ENCODE data around the gene MAST4. TPM values are rescaled to one million over a fixed set of nuclear protein-coding genes. Genes with fewer than 3 reads are reported as not detected.

The MAST4 gene
- polyA plus RNA-seq, 2 of the 4 experiments (the other 2 are of a cell fraction), result 1.2 to 5.8 TPM

DNA sequence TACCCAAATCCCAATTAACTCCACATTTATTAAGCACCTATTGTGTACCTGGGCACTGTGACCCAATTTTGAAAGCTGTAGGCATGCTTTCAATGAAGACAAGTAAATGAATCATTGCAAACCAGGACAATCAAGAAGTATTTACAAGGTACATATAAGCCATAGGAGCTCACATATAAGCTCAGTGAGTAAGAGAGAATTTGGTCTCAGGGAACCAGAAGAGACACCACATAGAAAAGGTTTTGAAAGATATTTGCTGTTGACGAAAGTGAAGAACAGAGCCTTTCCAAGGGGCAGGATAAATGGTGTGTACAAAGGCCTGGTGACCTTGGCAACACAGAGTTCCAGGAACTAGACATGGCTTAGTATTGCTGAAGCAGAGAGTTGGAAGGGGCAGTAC, 412.8 kb downstream of the MAST4 start:
- Histone ChIP-seq H3K4me2 (no peak overlapping the region), H3K4me3 (no peak overlapping the region), H3K9me3 (no peaks in the 10 kb centered on the region), H3K4me1 (peaks cover 32% of the 10 kb centered on the region), H3K27ac (no peak overlapping the region)
- TF ChIP-seq, protein P1, sequence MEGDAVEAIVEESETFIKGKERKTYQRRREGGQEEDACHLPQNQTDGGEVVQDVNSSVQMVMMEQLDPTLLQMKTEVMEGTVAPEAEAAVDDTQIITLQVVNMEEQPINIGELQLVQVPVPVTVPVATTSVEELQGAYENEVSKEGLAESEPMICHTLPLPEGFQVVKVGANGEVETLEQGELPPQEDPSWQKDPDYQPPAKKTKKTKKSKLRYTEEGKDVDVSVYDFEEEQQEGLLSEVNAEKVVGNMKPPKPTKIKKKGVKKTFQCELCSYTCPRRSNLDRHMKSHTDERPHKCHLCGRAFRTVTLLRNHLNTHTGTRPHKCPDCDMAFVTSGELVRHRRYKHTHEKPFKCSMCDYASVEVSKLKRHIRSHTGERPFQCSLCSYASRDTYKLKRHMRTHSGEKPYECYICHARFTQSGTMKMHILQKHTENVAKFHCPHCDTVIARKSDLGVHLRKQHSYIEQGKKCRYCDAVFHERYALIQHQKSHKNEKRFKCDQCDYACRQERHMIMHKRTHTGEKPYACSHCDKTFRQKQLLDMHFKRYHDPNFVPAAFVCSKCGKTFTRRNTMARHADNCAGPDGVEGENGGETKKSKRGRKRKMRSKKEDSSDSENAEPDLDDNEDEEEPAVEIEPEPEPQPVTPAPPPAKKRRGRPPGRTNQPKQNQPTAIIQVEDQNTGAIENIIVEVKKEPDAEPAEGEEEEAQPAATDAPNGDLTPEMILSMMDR (IDR thresholded peaks at IDR 0.05), result no peak
- TF ChIP-seq ZNF302 (CRISPR knock-in tag; IDR thresholded peaks at IDR 0.05) (no peak), RCOR1 (IDR thresholded peaks at IDR 0.05; ENCODE audit: low read depth, low read length) (no peak), HDAC2 (IDR thresholded peaks at IDR 0.05) (no peak), CHD4 (IDR thresholded peaks at IDR 0.05; ENCODE audit: borderline replicate concordance) (no peak), MAZ (IDR thresholded peaks at IDR 0.05; ENCODE audit: borderline replicate concordance, low read depth, low read length) (no peak), JUN (IDR thresholded peaks at IDR 0.05) (no peak), EP300 (IDR thresholded peaks at IDR 0.05) (no peak), RARB (CRISPR knock-in tag; IDR thresholded peaks at IDR 0.05) (no peak), ESRRA (IDR thresholded peaks at IDR 0.05; ENCODE audit: borderline replicate concordance, low read length) (no peak), TP53 (CRISPR knock-in tag; IDR thresholded peaks at IDR 0.05) (no peak)
- TF ChIP-seq, protein P2, sequence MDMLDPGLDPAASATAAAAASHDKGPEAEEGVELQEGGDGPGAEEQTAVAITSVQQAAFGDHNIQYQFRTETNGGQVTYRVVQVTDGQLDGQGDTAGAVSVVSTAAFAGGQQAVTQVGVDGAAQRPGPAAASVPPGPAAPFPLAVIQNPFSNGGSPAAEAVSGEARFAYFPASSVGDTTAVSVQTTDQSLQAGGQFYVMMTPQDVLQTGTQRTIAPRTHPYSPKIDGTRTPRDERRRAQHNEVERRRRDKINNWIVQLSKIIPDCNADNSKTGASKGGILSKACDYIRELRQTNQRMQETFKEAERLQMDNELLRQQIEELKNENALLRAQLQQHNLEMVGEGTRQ (IDR thresholded peaks at IDR 0.05), result no peak
- TF ChIP-seq, protein P3, sequence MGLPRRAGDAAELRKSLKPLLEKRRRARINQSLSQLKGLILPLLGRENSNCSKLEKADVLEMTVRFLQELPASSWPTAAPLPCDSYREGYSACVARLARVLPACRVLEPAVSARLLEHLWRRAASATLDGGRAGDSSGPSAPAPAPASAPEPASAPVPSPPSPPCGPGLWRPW (IDR thresholded peaks at IDR 0.05), result no peak
- DNase-seq (ENCODE audit: low read depth in 1 of 2, low spot score in 1 of 2), result no peak
- no peak for FAIRE-seq
- ATAC-seq, result no peak
- WGBS (ENCODE audit: missing lambda C conversion rate), result 95% methylated on average over 1 of the region's 1 CpG
- ChIA-PET CTCF (interaction anchor here (1.0 to 2.0 kb wide), 2 partner anchors 21 to 144 kb away, joined by 3 to 6 read pairs; no protein-coding TSS in a partner anchor), POLR2A (no interaction called here)

DNA sequence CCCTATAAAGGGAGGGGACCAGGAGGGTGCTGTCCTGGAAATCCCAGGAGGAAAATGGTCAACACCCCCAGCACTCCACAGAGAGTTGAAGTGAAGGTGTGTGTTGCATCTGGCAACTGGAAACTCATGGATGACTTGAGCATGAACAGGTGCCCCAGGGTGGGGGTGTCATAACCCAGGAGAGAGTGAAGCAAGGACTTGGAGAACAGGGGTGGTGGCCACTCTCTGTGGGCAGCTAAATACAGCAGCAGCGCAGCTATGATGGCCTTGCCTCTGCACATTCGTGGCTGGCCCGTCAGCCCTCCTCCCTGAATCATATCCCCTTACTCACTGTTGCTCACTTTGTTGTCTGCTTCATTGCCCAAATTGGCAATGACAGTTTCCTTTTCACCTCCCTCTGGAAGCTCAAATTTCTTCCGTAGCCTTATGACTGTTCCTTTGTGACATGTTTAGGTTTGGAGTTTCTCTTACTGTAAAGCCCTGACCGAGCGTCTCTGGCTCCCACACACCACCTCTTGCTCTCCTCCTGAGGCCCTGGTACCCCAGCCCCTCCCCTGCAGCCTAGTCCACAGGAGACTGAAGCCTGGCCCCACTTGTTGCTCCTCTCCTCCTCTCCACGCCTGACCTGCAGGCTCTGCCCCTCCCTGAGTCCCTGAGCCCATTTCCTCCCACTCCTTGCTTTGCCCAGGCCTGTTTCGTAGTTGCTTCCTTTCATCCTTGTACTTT, 414.7 kb downstream of the MAST4 start:
- POLR2A ChIA-PET, result no interaction called here

More for the DNA sequence above, 414.7 kb downstream of the MAST4 start:
- peaks cover 40% of the 10 kb centered on the region for H3K4me1 ChIP-seq
- CTCF ChIA-PET, result interaction anchor here (1.0 to 2.0 kb wide), 2 partner anchors 18 to 23 kb away, joined by 3 to 6 read pairs; no protein-coding TSS in a partner anchor
- FAIRE-seq (no peak), DNase-seq (ENCODE audit: low read depth in 1 of 2, low spot score in 1 of 2) (no peak), ATAC-seq (no peak; a peak in 3 of 6 replicates)
- WGBS (ENCODE audit: missing lambda C conversion rate), result 54% methylated on average over 8 of the region's 8 CpGs
- 0 out of 3 replicates have a peak overlapping the region, but pooled peaks have one; percentile 16 for H3K4me2 ChIP-seq
- peak overlapping the region in 1 of 2 experiments; percentile 45; a peak in 3 of 6 replicates for H3K27ac ChIP-seq
- no peak for TF ChIP-seq SMC3 (IDR thresholded peaks at IDR 0.05)
- no peak for TF ChIP-seq CHD4 (IDR thresholded peaks at IDR 0.05; ENCODE audit: borderline replicate concordance)
- no peak for TF ChIP-seq ESRRA (IDR thresholded peaks at IDR 0.05; ENCODE audit: borderline replicate concordance, low read length)
- TF ChIP-seq JUN (IDR thresholded peaks at IDR 0.05), result no peak
- TF ChIP-seq EHMT2 (IDR thresholded peaks at IDR 0.05; ENCODE audit: low read depth), result no peak
- TF ChIP-seq POLR2A (IDR thresholded peaks at IDR 0.05; ENCODE audit: low read length), result no peak
- TF ChIP-seq EHF (CRISPR knock-in tag; IDR thresholded peaks at IDR 0.05), result no peak
- TF ChIP-seq ZFP36 (IDR thresholded peaks at IDR 0.05; ENCODE audit: borderline replicate concordance, partially characterized antibody), result no peak
- TF ChIP-seq, protein P4, sequence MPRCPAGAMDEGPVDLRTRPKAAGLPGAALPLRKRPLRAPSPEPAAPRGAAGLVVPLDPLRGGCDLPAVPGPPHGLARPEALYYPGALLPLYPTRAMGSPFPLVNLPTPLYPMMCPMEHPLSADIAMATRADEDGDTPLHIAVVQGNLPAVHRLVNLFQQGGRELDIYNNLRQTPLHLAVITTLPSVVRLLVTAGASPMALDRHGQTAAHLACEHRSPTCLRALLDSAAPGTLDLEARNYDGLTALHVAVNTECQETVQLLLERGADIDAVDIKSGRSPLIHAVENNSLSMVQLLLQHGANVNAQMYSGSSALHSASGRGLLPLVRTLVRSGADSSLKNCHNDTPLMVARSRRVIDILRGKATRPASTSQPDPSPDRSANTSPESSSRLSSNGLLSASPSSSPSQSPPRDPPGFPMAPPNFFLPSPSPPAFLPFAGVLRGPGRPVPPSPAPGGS (IDR thresholded peaks at IDR 0.05), result no peak
- no peak for TF ChIP-seq GATA3 (IDR thresholded peaks at IDR 0.05; ENCODE audit: borderline replicate concordance)
- no peak for TF ChIP-seq CHD2 (IDR thresholded peaks at IDR 0.05; ENCODE audit: low read length, partially characterized antibody)
- TF ChIP-seq NFE2L2 (conservative IDR thresholded peaks at IDR 0.05; ENCODE audit: low read length), result no peak
- TF ChIP-seq CEBPB (IDR thresholded peaks at IDR 0.05), result no peak
- no peak for TF ChIP-seq RFX5 (IDR thresholded peaks at IDR 0.05)
- TF ChIP-seq BHLHE40 (IDR thresholded peaks at IDR 0.05; ENCODE audit: low read depth, low read length), result no peak
- no peak overlapping the region for H3K4me3 ChIP-seq
- H3K9me3 ChIP-seq, result no peaks in the 10 kb centered on the region

Measured in A549 (cell line).